ENCODE data around the gene AREG. TPM values are rescaled to one million over a fixed set of nuclear protein-coding genes. Genes with fewer than 3 reads are reported as not detected.
A peak's percentile ranks its signal among the peaks of the same experiment; 100 is the strongest.

The AREG gene
- total RNA-seq, 1 experiment from 2014 or later = 739 TPM

DNA sequence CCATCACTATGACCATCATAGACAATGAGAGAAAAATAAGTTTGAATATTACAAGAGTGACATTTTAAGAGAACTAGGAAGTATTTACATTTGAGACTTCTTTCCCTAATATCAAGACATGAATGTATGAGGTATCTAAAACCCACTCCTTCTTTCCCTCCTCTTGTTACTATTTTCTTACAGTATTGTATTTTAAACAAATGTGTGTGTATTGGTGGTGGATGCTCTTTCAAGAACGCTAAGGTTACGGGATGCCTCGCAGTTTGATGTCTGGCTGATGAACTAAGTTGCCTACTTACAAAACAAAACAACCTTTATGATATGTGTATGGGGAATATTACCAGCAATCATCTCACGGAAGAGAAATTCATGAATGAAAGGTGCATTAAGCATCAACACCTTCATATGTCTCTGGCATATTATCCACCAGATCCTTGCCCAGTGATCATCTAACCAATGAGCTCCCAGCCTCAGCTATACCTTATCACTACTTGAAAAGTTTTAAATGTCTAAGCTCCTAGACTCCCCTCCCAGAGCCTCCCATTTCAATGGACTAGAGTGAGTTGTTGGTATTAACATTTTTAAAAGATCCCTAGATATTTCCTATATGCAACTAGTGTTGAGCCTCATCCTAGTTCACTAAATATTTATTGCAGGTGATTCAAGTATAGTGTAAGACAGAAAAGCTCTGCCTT is 10.6 kb downstream of the AREG start:
- 0 out of 2 replicates have a peak, but pooled peaks cover 7% of the 10 kb centered on the region for H4K20me1 ChIP-seq (ENCODE audit: insufficient read depth)
- DNase-seq (ENCODE audit: low read depth, low spot score) = no peak
- H3K9me3 ChIP-seq (ENCODE audit: control insufficient read depth in 1 of 2, insufficient read depth in 1 of 2, low read depth in 1 of 2, low read length in 2 of 2) = no peaks in the 10 kb centered on the region; a peak in 1 of 4 replicates
- TF ChIP-seq EGR1 (IDR thresholded peaks at IDR 0.05; ENCODE audit: low read depth) (peak; percentile 27; the same call in 1 of the 2 replicates), EZH2 (IDR thresholded peaks at IDR 0.05) (no peak), SRF (IDR thresholded peaks at IDR 0.05; ENCODE audit: low read depth) (peak; percentile 27; the same call in 1 of the 2 replicates)
- peak overlapping the region; percentile 85 for H3K27ac ChIP-seq (ENCODE audit: low read depth, low read length)
- H3K36me3 ChIP-seq (ENCODE audit: control insufficient read depth in 1 of 2, insufficient read depth in 2 of 2, low read length in 2 of 2) = peaks cover 28 to 37% of the 10 kb centered on the region in 2 experiments; a peak in 3 of 4 replicates
- no peaks in the 10 kb centered on the region for H3K27me3 ChIP-seq (ENCODE audit: insufficient read depth, low read length)
- RAD21 ChIA-PET (ENCODE audit: low non-redundant PET in 1 of 2, low total read pairs in 2 of 2, uncharacterized antibody in 2 of 2, unreplicated experiment in 2 of 2) = interaction anchor here in 1 of 2 experiments (1.1 kb wide), 1 partner anchor 76 kb away, joined by 3 read pairs; no protein-coding TSS in a partner anchor
- TSS peak; percentile 44 for BruUV-seq (replicated peaks)
- peaks cover 29% of the 10 kb centered on the region for H3K79me2 ChIP-seq (ENCODE audit: insufficient read depth, low read length)
- intact Hi-C loops (cut with micrococcal nuclease) = loop anchor here (2.0 kb wide), 2 partner anchors 167 to 215 kb away; no protein-coding TSS in a partner anchor
- H2AFZ ChIP-seq (ENCODE audit: low read depth, low read length, poor library complexity, severe bottlenecking) = no peak overlapping the region
- POLR2A ChIA-PET = interaction anchor here (0.7 to 3.5 kb wide), 16 partner anchors 8 to 169 kb away, joined by 3 to 25 read pairs (median 6); partner anchors contain the start of gene AREG
- no peak overlapping the region for H3K4me3 ChIP-seq (replicated peaks in 1 of 2; ENCODE audit: low read depth in 1 of 2, low read length in 2 of 2)
- H3K9me2 ChIP-seq (ENCODE audit: insufficient read depth) = no peaks in the 10 kb centered on the region
- peak overlapping the region; percentile 0; the same call in 1 of the 2 replicates for H3K9ac ChIP-seq (ENCODE audit: low read length)
- CTCF ChIA-PET = interaction anchor here (1.5 to 1.8 kb wide), 2 partner anchors 76 to 216 kb away, joined by 5 to 6 read pairs; no protein-coding TSS in a partner anchor
- peaks cover 48 to 74% of the 10 kb centered on the region in 2 experiments for H3K4me1 ChIP-seq (ENCODE audit: control insufficient read depth in 1 of 2, insufficient read depth in 2 of 2, low read length in 2 of 2)
- H3K4me2 ChIP-seq (ENCODE audit: low read length) = peak overlapping the region; percentile 7
- ATAC-seq = peak; percentile 13

GRCh38 chr4:74456056-74456744 is 11.3 kb downstream of the AREG start:
- H3K9me3 ChIP-seq (ENCODE audit: control insufficient read depth in 1 of 2, insufficient read depth in 1 of 2, low read depth in 1 of 2, low read length in 2 of 2) = peaks cover 0 to 5% of the 10 kb centered on the region in 2 experiments; a peak in 2 of 4 replicates
- no peak overlapping the region for H3K4me3 ChIP-seq (replicated peaks in 1 of 2; ENCODE audit: low read depth in 1 of 2, low read length in 2 of 2)
- H2AFZ ChIP-seq (ENCODE audit: low read depth, low read length, poor library complexity, severe bottlenecking) = no peak overlapping the region
- H3K4me1 ChIP-seq (ENCODE audit: control insufficient read depth in 1 of 2, insufficient read depth in 2 of 2, low read length in 2 of 2) = peaks cover 41 to 67% of the 10 kb centered on the region in 2 experiments
- no peak overlapping the region for H3K9ac ChIP-seq (ENCODE audit: low read length)
- ATAC-seq (peak; percentile 75), DNase-seq (ENCODE audit: low read depth, low spot score) (no peak)
- H3K27ac ChIP-seq (ENCODE audit: low read depth, low read length) = peak overlapping the region; percentile 85
- peaks cover 22% of the 10 kb centered on the region for H3K79me2 ChIP-seq (ENCODE audit: insufficient read depth, low read length)
- H4K20me1 ChIP-seq (ENCODE audit: insufficient read depth) = 0 out of 2 replicates have a peak, but pooled peaks cover 2% of the 10 kb centered on the region
- no peaks in the 10 kb centered on the region for H3K9me2 ChIP-seq (ENCODE audit: insufficient read depth)
- H3K27me3 ChIP-seq (ENCODE audit: insufficient read depth, low read length) = no peaks in the 10 kb centered on the region
- no TSS peak for BruUV-seq (replicated peaks)
- H3K4me2 ChIP-seq (ENCODE audit: low read length) = peak overlapping the region; percentile 7
- intact Hi-C loops (cut with micrococcal nuclease) = loop anchor here (2.0 kb wide), 2 partner anchors 167 to 215 kb away; no protein-coding TSS in a partner anchor
- ChIA-PET CTCF (interaction anchor here (1.5 to 1.8 kb wide), 2 partner anchors 76 to 215 kb away, joined by 5 to 6 read pairs; no protein-coding TSS in a partner anchor), POLR2A (interaction anchor here (0.6 to 3.5 kb wide), 20 partner anchors 9 to 219 kb away, joined by 3 to 25 read pairs (median 5); partner anchors contain the start of gene AREG), RAD21 (ENCODE audit: low non-redundant PET in 1 of 2, low total read pairs in 2 of 2, uncharacterized antibody in 2 of 2, unreplicated experiment in 2 of 2) (interaction anchor here in 1 of 2 experiments (1.1 kb wide), 1 partner anchor 76 kb away, joined by 3 read pairs; no protein-coding TSS in a partner anchor)
- peaks cover 26 to 30% of the 10 kb centered on the region in 2 experiments; a peak in 3 of 4 replicates for H3K36me3 ChIP-seq (ENCODE audit: control insufficient read depth in 1 of 2, insufficient read depth in 2 of 2, low read length in 2 of 2)
- peak; percentile 90 for TF ChIP-seq SIN3A (IDR thresholded peaks at IDR 0.05; ENCODE audit: low read depth)
- TF ChIP-seq SP1 (IDR thresholded peaks at IDR 0.05; ENCODE audit: low read depth) = peak; percentile 62
- TF ChIP-seq, protein P1, sequence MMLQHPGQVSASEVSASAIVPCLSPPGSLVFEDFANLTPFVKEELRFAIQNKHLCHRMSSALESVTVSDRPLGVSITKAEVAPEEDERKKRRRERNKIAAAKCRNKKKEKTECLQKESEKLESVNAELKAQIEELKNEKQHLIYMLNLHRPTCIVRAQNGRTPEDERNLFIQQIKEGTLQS (IDR thresholded peaks at IDR 0.05) = peak; percentile 56; the same call in 1 of the 2 replicates
- TF ChIP-seq POLR2AphosphoS5 (IDR thresholded peaks at IDR 0.05; ENCODE audit: low read depth, low read length) = peak; percentile 92
- TF ChIP-seq CTCF (IDR thresholded peaks at IDR 0.05 in 2 of 3, conservative IDR thresholded peaks at IDR 0.05 in 1 of 3; ENCODE audit: borderline replicate concordance in 1 of 3, insufficient read depth in 1 of 3, low read depth in 2 of 3, low read length in 2 of 3) = no peak
- peak; percentile 24; the same call in 1 of the 2 replicates for TF ChIP-seq CEBPB (IDR thresholded peaks at IDR 0.05; ENCODE audit: low read depth)
- TF ChIP-seq CBX3 (IDR thresholded peaks at IDR 0.05; ENCODE audit: low read depth) = peak; percentile 26; the same call in 1 of the 2 replicates
- no peak for TF ChIP-seq ZNF274 (IDR thresholded peaks at IDR 0.05; ENCODE audit: low read depth, low read length)
- TF ChIP-seq SRF (IDR thresholded peaks at IDR 0.05; ENCODE audit: low read depth) = peak; percentile 45; the same call in 1 of the 2 replicates
- TF ChIP-seq, protein P2, sequence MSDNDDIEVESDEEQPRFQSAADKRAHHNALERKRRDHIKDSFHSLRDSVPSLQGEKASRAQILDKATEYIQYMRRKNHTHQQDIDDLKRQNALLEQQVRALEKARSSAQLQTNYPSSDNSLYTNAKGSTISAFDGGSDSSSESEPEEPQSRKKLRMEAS (IDR thresholded peaks at IDR 0.05) = peak; percentile 55
- peak; percentile 41 for TF ChIP-seq EGR1 (IDR thresholded peaks at IDR 0.05; ENCODE audit: low read depth)
- no peak for TF ChIP-seq TCF7L2 (IDR thresholded peaks at IDR 0.05; ENCODE audit: borderline replicate concordance, extremely low read depth, insufficient read depth, insufficient read length)

All from HCT116 (cell line).